Measurements from ENCODE around the gene LGALS7. TPM values are rescaled to one million over a fixed set of nuclear protein-coding genes. Genes with fewer than 3 reads are reported as not detected.

LGALS7 gene
- total and polyA plus RNA-seq, 2 of the 13 experiments (the other 11 are each of a cell fraction or from before 2014, with no cell fraction given): 0.73 TPM; not detected in 1

DNA sequence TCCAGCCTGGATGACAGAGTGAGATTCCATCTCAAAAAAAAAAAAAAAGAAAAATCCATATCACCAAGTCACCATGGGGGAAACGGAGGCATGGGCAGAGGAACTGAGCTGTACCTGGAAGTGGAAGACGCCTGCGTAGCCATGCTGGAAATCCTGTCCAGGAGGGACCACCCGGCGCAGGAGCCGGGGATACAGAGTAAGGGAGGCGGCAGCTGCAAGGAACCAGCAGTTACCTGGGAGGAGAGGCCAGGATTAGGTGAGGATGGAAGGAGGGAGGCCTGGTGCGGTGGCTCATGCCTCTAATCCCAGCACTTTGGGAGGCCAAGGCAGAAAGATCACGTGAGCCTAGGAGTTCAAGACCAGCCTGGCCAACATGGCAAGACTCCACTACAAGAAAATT is 31.0 kb downstream of the LGALS7 start:
- Histone ChIP-seq H3K4me1 (ENCODE audit: insufficient read depth, low read length) (peaks cover 44% of the 10 kb centered on the region), H3K79me2 (ENCODE audit: insufficient read depth, low read length) (no peaks in the 10 kb centered on the region), H3K27me3 (ENCODE audit: control insufficient read depth in 1 of 2, insufficient read depth in 2 of 2, low read length in 2 of 2) (no peaks in the 10 kb centered on the region), H2AFZ (ENCODE audit: low read length) (no peak overlapping the region), H4K20me1 (ENCODE audit: insufficient read depth, low read length) (no peaks in the 10 kb centered on the region), H3K27ac (ENCODE audit: extremely low read length, insufficient read depth, low read length) (no peak overlapping the region), H3K4me3 (replicated peaks in 1 of 3; ENCODE audit: insufficient read depth in 1 of 3, low read depth in 2 of 3, low read length in 3 of 3) (no peak overlapping the region), H3K9me3 (ENCODE audit: low read length) (no peaks in the 10 kb centered on the region), H3K36me3 (replicated peaks in 1 of 2; ENCODE audit: control insufficient read depth in 1 of 2, insufficient read depth in 2 of 2, low read length in 2 of 2) (no peaks in the 10 kb centered on the region), H3K4me2 (ENCODE audit: low read depth, low read length) (no peak overlapping the region), H3K9ac (ENCODE audit: insufficient read depth, low read depth, low read length) (no peak overlapping the region)
- 94% methylated on average over 9 of the region's 9 CpGs for WGBS (ENCODE audit: low lambda C conversion rate)
- DNase-seq (ENCODE audit: low spot score): no peak
- intact Hi-C loops (cut with micrococcal nuclease; ENCODE audit: unreplicated experiment) (no loop called here), in situ Hi-C loops (cut with HindIII; ENCODE audit: extremely low pct_ligation_motif_present, low pct_unique_long_range_greater_than_20kb) (loop anchor here (5.0 to 25.0 kb wide), 2 partner anchors 90 to 170 kb away; partner anchors contain the start of genes CCER2 and ECH1)
- no peak for ATAC-seq
- no TSS peak for BruUV-seq (replicated peaks)
- CTCF ChIA-PET (ENCODE audit: low intra/inter-chr PET ratio, low total read pairs): no interaction called here
- FAIRE-seq: no peak
- POLR2A ChIA-PET: no interaction called here
- no peak for TF ChIP-seq MED1 (CRISPR knock-in tag; IDR thresholded peaks at IDR 0.05)
- TF ChIP-seq, protein P1, sequence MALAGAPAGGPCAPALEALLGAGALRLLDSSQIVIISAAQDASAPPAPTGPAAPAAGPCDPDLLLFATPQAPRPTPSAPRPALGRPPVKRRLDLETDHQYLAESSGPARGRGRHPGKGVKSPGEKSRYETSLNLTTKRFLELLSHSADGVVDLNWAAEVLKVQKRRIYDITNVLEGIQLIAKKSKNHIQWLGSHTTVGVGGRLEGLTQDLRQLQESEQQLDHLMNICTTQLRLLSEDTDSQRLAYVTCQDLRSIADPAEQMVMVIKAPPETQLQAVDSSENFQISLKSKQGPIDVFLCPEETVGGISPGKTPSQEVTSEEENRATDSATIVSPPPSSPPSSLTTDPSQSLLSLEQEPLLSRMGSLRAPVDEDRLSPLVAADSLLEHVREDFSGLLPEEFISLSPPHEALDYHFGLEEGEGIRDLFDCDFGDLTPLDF (CRISPR knock-in tag; IDR thresholded peaks at IDR 0.05): no peak
- no peak for TF ChIP-seq HNRNPH1 (optimal IDR thresholded peaks at IDR 0.05; ENCODE audit: low read depth, low read length)
- TF ChIP-seq CEBPB (IDR thresholded peaks at IDR 0.05; ENCODE audit: borderline replicate concordance, low read depth, low read length): no peak
- TF ChIP-seq, protein P2, sequence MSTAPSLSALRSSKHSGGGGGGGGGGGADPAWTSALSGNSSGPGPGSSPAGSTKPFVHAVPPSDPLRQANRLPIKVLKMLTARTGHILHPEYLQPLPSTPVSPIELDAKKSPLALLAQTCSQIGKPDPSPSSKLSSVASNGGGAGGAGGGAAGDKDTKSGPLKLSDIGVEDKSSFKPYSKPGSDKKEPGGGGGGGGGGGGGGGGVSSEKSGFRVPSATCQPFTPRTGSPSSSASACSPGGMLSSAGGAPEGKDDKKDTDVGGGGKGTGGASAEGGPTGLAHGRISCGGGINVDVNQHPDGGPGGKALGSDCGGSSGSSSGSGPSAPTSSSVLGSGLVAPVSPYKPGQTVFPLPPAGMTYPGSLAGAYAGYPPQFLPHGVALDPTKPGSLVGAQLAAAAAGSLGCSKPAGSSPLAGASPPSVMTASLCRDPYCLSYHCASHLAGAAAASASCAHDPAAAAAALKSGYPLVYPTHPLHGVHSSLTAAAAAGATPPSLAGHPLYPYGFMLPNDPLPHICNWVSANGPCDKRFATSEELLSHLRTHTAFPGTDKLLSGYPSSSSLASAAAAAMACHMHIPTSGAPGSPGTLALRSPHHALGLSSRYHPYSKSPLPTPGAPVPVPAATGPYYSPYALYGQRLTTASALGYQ (CRISPR knock-in tag; IDR thresholded peaks at IDR 0.05): no peak
- no peak for TF ChIP-seq ZFP37 (CRISPR knock-in tag; IDR thresholded peaks at IDR 0.05; ENCODE audit: borderline replicate concordance)
- no peak for TF ChIP-seq ZNF746 (CRISPR knock-in tag; IDR thresholded peaks at IDR 0.05)
- no peak for TF ChIP-seq CREM (IDR thresholded peaks at IDR 0.05)
- TF ChIP-seq CREM (CRISPR knock-in tag; IDR thresholded peaks at IDR 0.05): no peak
- TF ChIP-seq ZNF598 (CRISPR knock-in tag; IDR thresholded peaks at IDR 0.05; ENCODE audit: borderline replicate concordance): no peak
- TF ChIP-seq FOXJ3 (CRISPR knock-in tag; IDR thresholded peaks at IDR 0.05; ENCODE audit: borderline replicate concordance): no peak
- TF ChIP-seq, protein P3, sequence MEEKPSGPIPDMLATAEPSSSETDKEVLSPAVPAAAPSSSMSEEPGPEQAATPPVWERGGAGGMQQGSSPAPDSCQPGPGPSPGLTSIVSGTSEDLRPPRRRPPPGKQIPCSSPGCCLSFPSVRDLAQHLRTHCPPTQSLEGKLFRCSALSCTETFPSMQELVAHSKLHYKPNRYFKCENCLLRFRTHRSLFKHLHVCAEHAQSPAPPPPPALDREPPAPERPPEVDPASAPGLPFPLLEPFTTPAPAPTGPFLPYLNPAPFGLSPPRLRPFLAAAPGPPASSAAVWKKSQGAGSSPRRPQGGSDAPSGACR (CRISPR knock-in tag; IDR thresholded peaks at IDR 0.05): no peak
- no peak for TF ChIP-seq RARG (CRISPR knock-in tag; IDR thresholded peaks at IDR 0.05; ENCODE audit: low read depth)
- no peak for TF ChIP-seq MBD4 (IDR thresholded peaks at IDR 0.05; ENCODE audit: borderline replicate concordance, low read length)
- no peak for TF ChIP-seq SMARCC2 (IDR thresholded peaks at IDR 0.05)
- TF ChIP-seq CCDC6 (CRISPR knock-in tag; IDR thresholded peaks at IDR 0.05): no peak

All from HepG2 (cell line).